Esophagus squamous epithelium (tissue), 4 donors: ENCODE measurements around the gene ALDH2.

Experiments used
- CTCF ChIP-seq, 6 experiments: fragments of 450-650 bp in 4 of 6; fragments of 200-600 bp in 2 of 6; sonication (generic) in 2 of 6; IDR thresholded peaks; one replicate each; pipeline ENCODE4 v1.5.1; 2016 to 2019; ENCODE audit warnings: antibody characterized with exemption in 6 of 6, mild to moderate bottlenecking in 4 of 6, moderate library complexity in 4 of 6
- POLR2A ChIP-seq, 4 donors: fragments of 450-650 bp; IDR thresholded peaks; one replicate each; pipeline ENCODE4 v1.6.1; 2017; ENCODE audit warnings: antibody characterized with exemption in 4 of 4, mild to moderate bottlenecking in 4 of 4, moderate library complexity in 3 of 4

- TF ChIP-seq CTCF (IDR thresholded peaks at IDR 0.05) (no peak), POLR2A (IDR thresholded peaks at IDR 0.05) (no peak)
Observed at GRCh38 chr12:111818340-111818739, 51.6 kb downstream of the ALDH2 start.
